Measurements from ENCODE around the gene FAM53B.

The FAM53B gene

GRCh38 chr10:124645467-124646095 lies 98.6 kb downstream of the FAM53B start:
- DNase-seq (ENCODE audit: low read depth), result no peak

GRCh38 chr10:124644771-124645415 lies 99.3 kb downstream of the FAM53B start:
- DNase-seq (ENCODE audit: low read depth), result no peak

GRCh38 chr10:124644236-124644635 lies 99.9 kb downstream of the FAM53B start:
- DNase-seq (ENCODE audit: low read depth), result no peak

DNA sequence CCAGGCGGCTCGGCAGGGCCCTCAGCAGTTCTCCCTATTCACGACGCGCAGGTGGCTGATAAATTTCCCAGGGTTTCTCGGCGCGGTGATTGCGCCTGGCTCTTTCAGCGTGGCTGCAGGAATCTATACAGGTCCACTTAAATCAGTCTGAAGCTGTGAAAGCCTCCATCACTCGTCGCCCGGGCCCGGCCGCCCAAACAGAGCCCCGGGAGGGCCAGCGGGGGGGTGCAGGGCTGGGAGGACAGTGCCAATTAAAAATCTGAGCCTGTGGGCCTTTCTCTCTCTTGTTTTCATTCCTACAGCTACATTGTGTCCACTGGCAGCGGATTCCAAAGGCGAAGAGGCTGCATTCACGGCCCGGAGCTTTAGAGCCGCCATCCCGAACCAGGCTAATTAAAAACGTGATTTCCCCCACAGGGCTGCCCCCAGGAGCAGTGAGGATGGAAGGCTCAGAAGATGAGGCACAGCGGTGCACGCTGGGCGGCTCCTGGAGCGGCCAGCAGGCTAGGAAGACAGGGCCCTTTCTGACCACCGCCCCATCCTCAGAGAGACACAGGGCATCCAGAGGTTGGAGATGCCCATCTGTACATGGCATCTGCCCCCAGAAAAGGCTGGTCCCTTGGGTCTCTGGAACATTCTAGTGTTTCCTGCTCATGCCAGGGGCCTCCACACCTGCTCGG lies 100.7 kb downstream of the FAM53B start:
- DNase-seq (ENCODE audit: low read depth), result no peak

DNA sequence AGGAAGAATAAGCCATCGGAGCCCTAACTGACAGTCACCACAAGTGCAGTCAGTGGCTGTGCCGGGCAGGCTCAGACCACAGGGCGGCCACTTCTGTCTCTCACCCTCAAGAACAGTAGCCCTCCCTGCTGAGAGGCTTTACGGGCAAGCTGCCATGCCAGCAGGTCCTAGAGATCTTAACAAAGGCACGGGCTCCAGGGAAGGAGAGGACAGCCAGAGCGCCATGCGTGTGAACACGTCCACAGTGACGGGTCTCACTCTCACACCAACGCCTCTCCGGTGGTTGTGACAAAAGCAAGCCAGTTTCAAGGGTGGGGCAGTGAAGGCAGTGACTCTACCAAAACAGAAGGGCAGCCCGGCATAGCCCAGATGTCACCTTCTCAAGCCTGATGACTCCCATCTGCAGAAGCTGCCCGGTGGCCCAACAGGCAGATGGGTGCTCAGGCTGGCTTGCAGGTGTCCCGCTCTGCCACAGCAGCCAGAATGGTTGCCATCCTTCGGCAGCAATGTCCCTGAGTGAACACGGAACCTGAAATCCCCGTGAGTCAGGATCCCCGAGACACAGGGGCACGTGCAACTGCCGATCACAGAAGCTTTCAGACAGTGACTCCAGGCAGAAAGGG lies 102.0 kb downstream of the FAM53B start:
- no peak for DNase-seq (ENCODE audit: low read depth)

DNA sequence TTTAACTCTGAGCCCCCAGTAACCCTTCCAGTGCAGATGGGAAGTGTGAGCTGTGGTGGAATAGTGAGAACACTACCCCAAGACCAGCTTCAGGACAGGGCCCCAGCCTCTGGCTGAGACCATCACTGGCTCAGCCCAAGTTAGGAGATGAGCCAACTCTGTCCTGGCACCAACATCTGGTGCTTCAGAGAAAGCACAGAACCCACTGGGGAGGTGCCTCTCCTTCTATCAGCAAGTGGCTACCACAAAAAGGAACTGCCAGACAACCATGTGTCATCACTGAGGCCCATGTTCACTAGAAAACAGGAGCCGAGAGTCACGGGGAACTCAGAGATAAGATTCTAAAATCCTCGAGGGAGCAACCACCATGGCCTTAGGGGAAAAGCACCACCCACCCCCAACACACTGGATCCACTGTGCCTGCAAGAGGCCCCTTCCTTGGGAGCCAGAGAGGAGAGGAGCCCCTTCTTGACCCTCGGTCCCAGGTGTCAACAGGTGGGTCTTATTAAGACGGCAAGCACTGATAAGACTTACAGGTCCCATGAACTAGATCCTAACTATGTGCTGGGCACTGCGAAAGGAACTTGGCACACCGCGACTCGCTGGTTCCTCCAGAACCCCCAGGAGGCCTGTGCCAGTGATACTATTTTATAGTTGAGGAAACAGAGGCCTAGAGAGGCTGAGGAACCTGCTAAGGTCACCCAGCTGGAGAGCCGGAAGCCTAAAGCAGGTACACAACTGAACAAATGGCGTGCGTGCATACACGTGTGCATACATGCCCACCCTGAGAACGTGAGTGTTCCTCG lies 102.7 kb downstream of the FAM53B start:
- DNase-seq (ENCODE audit: low read depth), result peak; percentile 28

- DNase-seq (ENCODE audit: low read depth), result no peak
These were observed 103.5 kb downstream of the FAM53B start for GRCh38 chr10:124640538-124641231.

GRCh38 chr10:124640056-124640455 lies 104.1 kb downstream of the FAM53B start:
- no peak for DNase-seq (ENCODE audit: low read depth)

- no peak for DNase-seq (ENCODE audit: low read depth)
These were observed 104.5 kb downstream of the FAM53B start for GRCh38 chr10:124639646-124640045.

GRCh38 chr10:124639206-124639605 lies 105.0 kb downstream of the FAM53B start:
- DNase-seq (ENCODE audit: low read depth), result no peak

GRCh38 chr10:124637746-124638145 lies 106.4 kb downstream of the FAM53B start:
- DNase-seq (ENCODE audit: low read depth), result no peak

GRCh38 chr10:124637091-124637700 lies 107.0 kb downstream of the FAM53B start:
- no peak for DNase-seq (ENCODE audit: low read depth)

- DNase-seq (ENCODE audit: low read depth), result no peak
These were observed 107.7 kb downstream of the FAM53B start for GRCh38 chr10:124636271-124636995.

DNA sequence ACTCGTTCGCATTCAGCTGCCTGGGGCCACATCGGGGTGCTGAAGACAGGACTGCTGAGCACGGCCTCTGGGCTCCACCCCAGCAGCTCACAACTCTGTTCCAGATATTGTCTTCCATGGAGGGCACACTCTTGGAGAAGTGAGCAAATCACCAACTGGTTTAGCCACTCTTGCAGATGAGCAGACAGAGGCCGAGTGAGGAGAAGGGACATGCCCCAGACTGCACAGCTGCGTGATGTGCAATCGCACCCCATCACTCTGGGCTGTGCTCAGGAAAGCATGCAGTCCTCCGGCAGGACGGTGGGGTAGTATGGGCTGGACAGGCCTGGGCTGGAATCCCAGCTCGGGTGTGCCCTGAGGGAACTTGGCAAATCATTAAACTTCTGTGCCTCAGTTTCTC lies 111.6 kb downstream of the FAM53B start:
- DNase-seq (ENCODE audit: low read depth), result no peak

DNA sequence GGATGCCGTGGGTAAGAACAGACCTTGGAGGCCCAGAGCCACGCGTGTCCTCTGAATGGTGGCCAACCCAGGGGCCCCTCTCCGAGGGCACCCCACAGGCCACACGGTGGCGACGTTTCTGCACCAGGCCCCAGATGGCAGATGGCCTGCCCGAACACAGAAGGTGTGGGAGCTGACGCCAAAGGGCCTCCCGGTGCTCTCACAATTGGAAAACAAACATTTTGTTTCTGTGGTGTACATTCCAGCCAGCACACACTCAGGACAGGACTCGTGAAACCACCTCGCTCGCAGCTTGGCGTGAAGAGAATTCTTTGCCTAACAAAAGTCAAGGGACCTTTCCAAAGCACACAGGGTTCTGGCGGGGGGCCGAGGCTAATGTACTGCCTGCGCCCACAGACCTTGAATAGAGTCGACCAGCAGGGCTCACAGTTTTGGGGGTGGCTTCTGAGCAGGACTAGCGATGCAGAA lies 112.1 kb downstream of the FAM53B start:
- DNase-seq (ENCODE audit: low read depth), result no peak

DNA sequence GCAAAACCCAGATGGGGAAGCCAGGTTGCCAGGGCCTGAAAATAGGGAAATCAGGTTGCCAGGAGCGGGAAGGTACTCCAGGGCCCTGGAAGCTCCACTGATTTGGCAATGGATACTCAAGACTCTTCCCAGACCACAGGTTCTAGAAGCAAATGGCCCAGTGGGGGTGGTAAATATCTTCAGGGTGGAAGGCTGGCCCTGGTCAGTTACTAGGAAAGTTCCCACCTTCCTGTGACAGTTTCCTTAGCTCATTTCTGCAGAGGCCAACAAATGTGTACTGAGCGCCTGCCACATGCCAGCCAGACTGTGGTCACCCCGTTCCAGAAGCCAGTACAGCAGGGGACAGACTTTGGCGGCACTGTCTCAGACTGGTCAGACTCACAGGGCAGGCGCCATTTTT lies 113.6 kb downstream of the FAM53B start:
- DNase-seq (ENCODE audit: low read depth), result no peak

- no peak for DNase-seq (ENCODE audit: low read depth)
These were observed 114.3 kb downstream of the FAM53B start for GRCh38 chr10:124629842-124630241.

GRCh38 chr10:124629415-124629814 lies 114.8 kb downstream of the FAM53B start:
- DNase-seq (ENCODE audit: low read depth), result no peak

DNA sequence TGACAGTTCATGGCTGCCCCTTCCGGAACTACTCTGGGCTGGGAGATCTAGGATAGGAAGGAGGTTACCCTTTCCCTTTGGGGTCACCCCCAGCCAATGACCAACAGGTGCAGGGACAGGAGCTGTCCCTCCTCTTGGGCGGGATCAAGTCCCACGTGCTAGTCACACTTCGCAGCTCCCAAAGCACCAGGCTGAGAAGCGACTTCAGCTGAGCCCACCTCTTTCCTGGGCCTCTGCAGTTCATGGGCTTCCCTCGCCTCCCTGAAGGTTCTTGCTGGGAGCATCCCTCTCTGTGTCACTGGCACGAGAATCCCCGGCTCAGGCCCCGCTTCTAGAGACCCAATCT lies 115.5 kb downstream of the FAM53B start:
- DNase-seq (ENCODE audit: low read depth), result no peak
